Measurements from ENCODE around the gene KCNAB1. TPM values are rescaled to one million over a fixed set of nuclear protein-coding genes. Genes with fewer than 3 reads are reported as not detected.

KCNAB1 gene
- total and polyA plus RNA-seq, 4 donors, result 0.76 to 2.8 (median 1.0) TPM

DNA sequence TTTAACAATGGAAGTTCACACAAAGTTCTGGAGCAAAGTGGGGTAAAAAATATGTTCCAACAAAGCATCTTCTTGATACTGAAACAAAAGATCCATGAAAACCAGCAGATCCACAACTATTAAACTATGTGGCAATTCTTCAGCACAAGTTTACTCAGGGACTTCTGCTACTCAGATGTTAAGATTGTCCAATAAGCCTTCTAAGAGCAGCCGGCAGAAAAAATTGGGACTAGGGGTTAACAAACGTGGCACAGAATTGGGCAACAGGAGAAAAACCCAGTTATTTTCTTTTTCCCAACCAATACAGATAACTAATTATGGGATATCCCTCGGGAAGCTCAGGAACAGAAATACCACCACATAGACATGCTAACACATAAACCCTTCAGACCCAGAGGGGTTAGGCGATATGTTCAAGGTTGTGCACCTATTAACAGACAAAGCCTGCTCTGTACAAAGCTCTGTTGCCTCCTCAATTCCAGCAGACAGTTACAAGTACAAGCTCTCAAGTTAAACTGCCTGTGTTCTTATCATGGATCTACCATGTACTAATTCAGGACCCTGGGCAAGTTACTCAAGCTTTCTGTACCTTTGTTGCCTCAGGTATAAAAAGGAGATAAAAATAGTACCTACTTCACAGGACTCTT lies 427.8 kb downstream of the KCNAB1 start (continued):
- no peak for TF ChIP-seq EGR1 (IDR thresholded peaks at IDR 0.05; ENCODE audit: low read depth in 2 of 2)

DNA sequence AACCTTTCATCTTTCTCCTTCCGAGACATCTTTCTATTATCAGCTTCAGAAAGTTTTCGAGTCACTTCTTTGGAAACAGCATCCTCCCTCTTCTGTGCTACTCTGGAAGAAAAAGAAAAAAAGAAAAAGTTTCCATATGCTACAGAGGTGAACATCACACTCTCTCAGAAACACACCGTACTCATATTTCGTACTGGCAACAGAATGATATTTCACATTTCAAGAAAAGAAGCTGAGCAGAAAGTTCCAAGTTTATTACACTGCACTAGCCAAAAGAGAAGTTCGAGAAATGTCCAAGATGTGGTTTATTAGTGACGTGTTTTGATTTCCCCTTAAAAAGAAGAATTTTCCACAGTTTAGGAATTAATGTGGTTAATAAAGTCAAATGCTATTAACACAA lies 428.5 kb downstream of the KCNAB1 start:
- H3K27me3 ChIP-seq (ENCODE audit: control insufficient read depth in 4 of 4, insufficient read depth in 4 of 4, low read length in 3 of 4), result no peaks in the 10 kb centered on the region
- peaks cover 4 to 50% (median 41%) of the 10 kb centered on the region in 4 donors for H3K36me3 ChIP-seq (ENCODE audit: control insufficient read depth in 4 of 4, insufficient read depth in 3 of 4, low read depth in 1 of 4, low read length in 3 of 4)
- H3K9ac ChIP-seq (ENCODE audit: low read depth in 1 of 2, low read length in 2 of 2), result no peak overlapping the region
- DNase-seq (ENCODE audit: low spot score), result no peak
- no peak for TF ChIP-seq RXRA (IDR thresholded peaks at IDR 0.05)
- TF ChIP-seq TAF1 (conservative IDR thresholded peaks at IDR 0.05), result no peak
- no peak for TF ChIP-seq FOXA2 (IDR thresholded peaks at IDR 0.05)
- no peak for TF ChIP-seq RAD21 (IDR thresholded peaks at IDR 0.05)
- TF ChIP-seq, protein P1, sequence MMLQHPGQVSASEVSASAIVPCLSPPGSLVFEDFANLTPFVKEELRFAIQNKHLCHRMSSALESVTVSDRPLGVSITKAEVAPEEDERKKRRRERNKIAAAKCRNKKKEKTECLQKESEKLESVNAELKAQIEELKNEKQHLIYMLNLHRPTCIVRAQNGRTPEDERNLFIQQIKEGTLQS (IDR thresholded peaks at IDR 0.05), result no peak
- WGBS, result 93% methylated on average over 6 of the region's 6 CpGs
- no peak overlapping the region for H3K27ac ChIP-seq (ENCODE audit: low read depth in 1 of 2, low read length in 2 of 2)
- no peaks in the 10 kb centered on the region for H3K9me3 ChIP-seq (ENCODE audit: control insufficient read depth in 4 of 4, low read length in 3 of 4)
- peaks cover 4 to 24% (median 13%) of the 10 kb centered on the region in 4 donors for H3K4me1 ChIP-seq (ENCODE audit: control insufficient read depth in 4 of 4, insufficient read depth in 4 of 4, low read length in 3 of 4)
- no peak overlapping the region for H3K4me3 ChIP-seq (ENCODE audit: low read depth in 1 of 3, low read length in 3 of 3)

DNA sequence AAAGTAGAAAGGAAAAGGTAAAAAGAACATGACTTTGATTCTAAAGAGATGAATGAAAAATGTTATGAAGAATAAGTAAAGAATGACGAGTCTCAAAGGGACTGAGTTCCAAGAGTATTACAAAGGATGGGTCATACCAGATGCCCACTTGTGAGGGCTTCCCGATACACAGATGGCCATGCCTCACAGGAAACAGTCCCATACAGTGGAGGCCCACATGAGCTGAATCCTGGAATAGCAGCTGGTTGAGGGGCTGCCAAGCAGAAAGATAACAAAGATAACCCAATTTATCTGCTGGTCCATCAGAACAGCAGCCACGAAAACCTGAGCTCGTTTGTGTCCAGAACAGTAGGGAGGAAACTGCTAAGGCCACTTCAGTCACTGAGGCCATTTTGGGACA lies 430.9 kb downstream of the KCNAB1 start:
- WGBS, result 87% methylated on average over 4 of the region's 4 CpGs
- no peak for DNase-seq (ENCODE audit: low spot score)
- Histone ChIP-seq H3K27me3 (ENCODE audit: control insufficient read depth in 4 of 4, insufficient read depth in 4 of 4, low read length in 3 of 4) (no peaks in the 10 kb centered on the region), H3K27ac (ENCODE audit: low read depth in 1 of 2, low read length in 2 of 2) (no peak overlapping the region), H3K4me1 (ENCODE audit: control insufficient read depth in 4 of 4, insufficient read depth in 4 of 4, low read length in 3 of 4) (peaks cover 4 to 29% (median 12%) of the 10 kb centered on the region in 4 donors), H3K9me3 (ENCODE audit: control insufficient read depth in 4 of 4, low read length in 3 of 4) (no peaks in the 10 kb centered on the region), H3K36me3 (ENCODE audit: control insufficient read depth in 4 of 4, insufficient read depth in 3 of 4, low read depth in 1 of 4, low read length in 3 of 4) (peaks cover 1 to 38% (median 23%) of the 10 kb centered on the region in 4 donors), H3K4me3 (ENCODE audit: low read depth in 1 of 3, low read length in 3 of 3) (no peak overlapping the region), H3K9ac (ENCODE audit: low read depth in 1 of 2, low read length in 2 of 2) (no peak overlapping the region)
- TF ChIP-seq FOXA1 (IDR thresholded peaks at IDR 0.05), result no peak
- TF ChIP-seq, protein P2, sequence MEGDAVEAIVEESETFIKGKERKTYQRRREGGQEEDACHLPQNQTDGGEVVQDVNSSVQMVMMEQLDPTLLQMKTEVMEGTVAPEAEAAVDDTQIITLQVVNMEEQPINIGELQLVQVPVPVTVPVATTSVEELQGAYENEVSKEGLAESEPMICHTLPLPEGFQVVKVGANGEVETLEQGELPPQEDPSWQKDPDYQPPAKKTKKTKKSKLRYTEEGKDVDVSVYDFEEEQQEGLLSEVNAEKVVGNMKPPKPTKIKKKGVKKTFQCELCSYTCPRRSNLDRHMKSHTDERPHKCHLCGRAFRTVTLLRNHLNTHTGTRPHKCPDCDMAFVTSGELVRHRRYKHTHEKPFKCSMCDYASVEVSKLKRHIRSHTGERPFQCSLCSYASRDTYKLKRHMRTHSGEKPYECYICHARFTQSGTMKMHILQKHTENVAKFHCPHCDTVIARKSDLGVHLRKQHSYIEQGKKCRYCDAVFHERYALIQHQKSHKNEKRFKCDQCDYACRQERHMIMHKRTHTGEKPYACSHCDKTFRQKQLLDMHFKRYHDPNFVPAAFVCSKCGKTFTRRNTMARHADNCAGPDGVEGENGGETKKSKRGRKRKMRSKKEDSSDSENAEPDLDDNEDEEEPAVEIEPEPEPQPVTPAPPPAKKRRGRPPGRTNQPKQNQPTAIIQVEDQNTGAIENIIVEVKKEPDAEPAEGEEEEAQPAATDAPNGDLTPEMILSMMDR (IDR thresholded peaks at IDR 0.05; ENCODE audit: low read depth, low read length, missing input control), result no peak
- TF ChIP-seq JUND (IDR thresholded peaks at IDR 0.05), result no peak
- no peak for TF ChIP-seq RAD21 (IDR thresholded peaks at IDR 0.05)
- TF ChIP-seq, protein P3, sequence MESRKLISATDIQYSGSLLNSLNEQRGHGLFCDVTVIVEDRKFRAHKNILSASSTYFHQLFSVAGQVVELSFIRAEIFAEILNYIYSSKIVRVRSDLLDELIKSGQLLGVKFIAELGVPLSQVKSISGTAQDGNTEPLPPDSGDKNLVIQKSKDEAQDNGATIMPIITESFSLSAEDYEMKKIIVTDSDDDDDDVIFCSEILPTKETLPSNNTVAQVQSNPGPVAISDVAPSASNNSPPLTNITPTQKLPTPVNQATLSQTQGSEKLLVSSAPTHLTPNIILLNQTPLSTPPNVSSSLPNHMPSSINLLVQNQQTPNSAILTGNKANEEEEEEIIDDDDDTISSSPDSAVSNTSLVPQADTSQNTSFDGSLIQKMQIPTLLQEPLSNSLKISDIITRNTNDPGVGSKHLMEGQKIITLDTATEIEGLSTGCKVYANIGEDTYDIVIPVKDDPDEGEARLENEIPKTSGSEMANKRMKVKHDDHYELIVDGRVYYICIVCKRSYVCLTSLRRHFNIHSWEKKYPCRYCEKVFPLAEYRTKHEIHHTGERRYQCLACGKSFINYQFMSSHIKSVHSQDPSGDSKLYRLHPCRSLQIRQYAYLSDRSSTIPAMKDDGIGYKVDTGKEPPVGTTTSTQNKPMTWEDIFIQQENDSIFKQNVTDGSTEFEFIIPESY (IDR thresholded peaks at IDR 0.05), result no peak
- TF ChIP-seq FOXA2 (IDR thresholded peaks at IDR 0.05), result no peak
- no peak for TF ChIP-seq HNF4G (IDR thresholded peaks at IDR 0.05)
- no peak for TF ChIP-seq NR2F2 (IDR thresholded peaks at IDR 0.05)
- TF ChIP-seq EGR1 (IDR thresholded peaks at IDR 0.05; ENCODE audit: low read depth in 2 of 2), result no peak
- TF ChIP-seq TAF1 (conservative IDR thresholded peaks at IDR 0.05), result no peak
- no peak for TF ChIP-seq RXRA (IDR thresholded peaks at IDR 0.05)
- TF ChIP-seq GABPA (IDR thresholded peaks at IDR 0.05 in 1 of 2, conservative IDR thresholded peaks at IDR 0.05 in 1 of 2), result no peak
- no peak for TF ChIP-seq SP1 (IDR thresholded peaks at IDR 0.05)
- TF ChIP-seq, protein P4, sequence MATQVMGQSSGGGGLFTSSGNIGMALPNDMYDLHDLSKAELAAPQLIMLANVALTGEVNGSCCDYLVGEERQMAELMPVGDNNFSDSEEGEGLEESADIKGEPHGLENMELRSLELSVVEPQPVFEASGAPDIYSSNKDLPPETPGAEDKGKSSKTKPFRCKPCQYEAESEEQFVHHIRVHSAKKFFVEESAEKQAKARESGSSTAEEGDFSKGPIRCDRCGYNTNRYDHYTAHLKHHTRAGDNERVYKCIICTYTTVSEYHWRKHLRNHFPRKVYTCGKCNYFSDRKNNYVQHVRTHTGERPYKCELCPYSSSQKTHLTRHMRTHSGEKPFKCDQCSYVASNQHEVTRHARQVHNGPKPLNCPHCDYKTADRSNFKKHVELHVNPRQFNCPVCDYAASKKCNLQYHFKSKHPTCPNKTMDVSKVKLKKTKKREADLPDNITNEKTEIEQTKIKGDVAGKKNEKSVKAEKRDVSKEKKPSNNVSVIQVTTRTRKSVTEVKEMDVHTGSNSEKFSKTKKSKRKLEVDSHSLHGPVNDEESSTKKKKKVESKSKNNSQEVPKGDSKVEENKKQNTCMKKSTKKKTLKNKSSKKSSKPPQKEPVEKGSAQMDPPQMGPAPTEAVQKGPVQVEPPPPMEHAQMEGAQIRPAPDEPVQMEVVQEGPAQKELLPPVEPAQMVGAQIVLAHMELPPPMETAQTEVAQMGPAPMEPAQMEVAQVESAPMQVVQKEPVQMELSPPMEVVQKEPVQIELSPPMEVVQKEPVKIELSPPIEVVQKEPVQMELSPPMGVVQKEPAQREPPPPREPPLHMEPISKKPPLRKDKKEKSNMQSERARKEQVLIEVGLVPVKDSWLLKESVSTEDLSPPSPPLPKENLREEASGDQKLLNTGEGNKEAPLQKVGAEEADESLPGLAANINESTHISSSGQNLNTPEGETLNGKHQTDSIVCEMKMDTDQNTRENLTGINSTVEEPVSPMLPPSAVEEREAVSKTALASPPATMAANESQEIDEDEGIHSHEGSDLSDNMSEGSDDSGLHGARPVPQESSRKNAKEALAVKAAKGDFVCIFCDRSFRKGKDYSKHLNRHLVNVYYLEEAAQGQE (IDR thresholded peaks at IDR 0.05), result no peak
- TF ChIP-seq, protein P1 (IDR thresholded peaks at IDR 0.05), result no peak
- no peak for TF ChIP-seq HNF4A (conservative IDR thresholded peaks at IDR 0.05)
- TF ChIP-seq, protein P5, sequence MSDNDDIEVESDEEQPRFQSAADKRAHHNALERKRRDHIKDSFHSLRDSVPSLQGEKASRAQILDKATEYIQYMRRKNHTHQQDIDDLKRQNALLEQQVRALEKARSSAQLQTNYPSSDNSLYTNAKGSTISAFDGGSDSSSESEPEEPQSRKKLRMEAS (IDR thresholded peaks at IDR 0.05), result no peak
- no peak for TF ChIP-seq YY1 (IDR thresholded peaks at IDR 0.05)

Data from liver (tissue), 9 donors.